ENCODE results near the gene STOML1. TPM values are rescaled to one million over a fixed set of nuclear protein-coding genes. Genes with fewer than 3 reads are reported as not detected.

STOML1 gene
- total RNA-seq, 1 experiment from 2014 or later, result 5.4 TPM

- CTCF ChIA-PET, result interaction anchor here (1.1 to 2.4 kb wide), 3 partner anchors 13 to 34 kb away, joined by 3 to 7 read pairs (median 5); partner anchors contain the start of gene PML
- Mint-ChIP-seq H3K27me3 (ENCODE audit: low read depth) (no peaks in the 10 kb centered on the region), H3K4me3 (no peak overlapping the region), H3K36me3 (peaks cover 20% of the 10 kb centered on the region), H3K4me1 (peaks cover 7% of the 10 kb centered on the region; the same call in 1 of the 2 replicates), H3K27ac (no peak overlapping the region), H3K9me3 (peaks cover 6% of the 10 kb centered on the region)
- DNase-seq (ENCODE audit: low spot score) (no peak), ATAC-seq (no peak)
- no peak for TF ChIP-seq CDX4 (CRISPR knock-in tag; IDR thresholded peaks at IDR 0.05; ENCODE audit: borderline replicate concordance)
- no peak for TF ChIP-seq ZNF671 (CRISPR knock-in tag; IDR thresholded peaks at IDR 0.05)
- TF ChIP-seq CREM (CRISPR knock-in tag; IDR thresholded peaks at IDR 0.05), result no peak
- TF ChIP-seq TCF7 (CRISPR knock-in tag; IDR thresholded peaks at IDR 0.05; ENCODE audit: low read depth), result no peak
- no peak for TF ChIP-seq CREB1 (CRISPR knock-in tag; IDR thresholded peaks at IDR 0.05)
- no peak for TF ChIP-seq FOXJ3 (CRISPR knock-in tag; IDR thresholded peaks at IDR 0.05; ENCODE audit: borderline replicate concordance)
- POLR2A ChIA-PET, result no interaction called here
These were observed 14.9 kb upstream of the STOML1 start for GRCh38 chr15:74006774-74007639.

GRCh38 chr15:73997986-73998385, 5.9 kb upstream of the STOML1 start:
- Mint-ChIP-seq H3K27me3 (ENCODE audit: low read depth) (peaks cover 7% of the 10 kb centered on the region), H3K36me3 (peaks cover 11% of the 10 kb centered on the region), H3K4me1 (peaks cover 30% of the 10 kb centered on the region), H3K27ac (no peak overlapping the region), H3K4me3 (no peak overlapping the region), H3K9me3 (no peaks in the 10 kb centered on the region)
- ChIA-PET CTCF (interaction anchor here (1.3 kb wide), 1 partner anchor 25 kb away, joined by 4 read pairs; no protein-coding TSS in a partner anchor), POLR2A (no interaction called here)
- DNase-seq (ENCODE audit: low spot score) (no peak), ATAC-seq (no peak)
- no peak for TF ChIP-seq NFATC4 (CRISPR knock-in tag; IDR thresholded peaks at IDR 0.05)
- no peak for TF ChIP-seq USF2 (CRISPR knock-in tag; IDR thresholded peaks at IDR 0.05)
- TF ChIP-seq NR3C1 (CRISPR knock-in tag; conservative IDR thresholded peaks at IDR 0.05; ENCODE audit: low read depth), result no peak
- TF ChIP-seq ZSCAN18 (CRISPR knock-in tag; IDR thresholded peaks at IDR 0.05), result no peak
- TF ChIP-seq FOXJ3 (CRISPR knock-in tag; IDR thresholded peaks at IDR 0.05; ENCODE audit: borderline replicate concordance), result no peak
- no peak for TF ChIP-seq SMAD3 (CRISPR knock-in tag; IDR thresholded peaks at IDR 0.05; ENCODE audit: borderline replicate concordance)
- TF ChIP-seq ZBTB21 (CRISPR knock-in tag; IDR thresholded peaks at IDR 0.05; ENCODE audit: borderline replicate concordance), result no peak
- TF ChIP-seq CDX4 (CRISPR knock-in tag; IDR thresholded peaks at IDR 0.05; ENCODE audit: borderline replicate concordance), result no peak
- TF ChIP-seq PRDM15 (CRISPR knock-in tag; IDR thresholded peaks at IDR 0.05), result no peak
- no peak for TF ChIP-seq ARID4B (CRISPR knock-in tag; IDR thresholded peaks at IDR 0.05; ENCODE audit: borderline replicate concordance)
- TF ChIP-seq JAZF1 (CRISPR knock-in tag; IDR thresholded peaks at IDR 0.05), result no peak
- no peak for TF ChIP-seq FOXP4 (CRISPR knock-in tag; IDR thresholded peaks at IDR 0.05)
- TF ChIP-seq ZNF396 (CRISPR knock-in tag; IDR thresholded peaks at IDR 0.05; ENCODE audit: borderline replicate concordance), result no peak
- TF ChIP-seq MLX (CRISPR knock-in tag; IDR thresholded peaks at IDR 0.05), result no peak

Measured in WTC11 (cell line).